GM20000 (cell line): ENCODE data around the gene PTPRB.

Experiments used
- DNase-seq: peaks from one replicate; pipeline ENCODE4 v3.0.0; 2012; ENCODE audit warnings: low spot score
- TF ChIP-seq, protein P1 (sequence below): IDR thresholded peaks from 2 replicates; pipeline ENCODE4 v1.5.1; 2012; ENCODE audit warnings: mild to moderate bottlenecking, control low read depth; ENCODE audit errors: extremely low read depth, missing control alignments

The PTPRB gene

DNA sequence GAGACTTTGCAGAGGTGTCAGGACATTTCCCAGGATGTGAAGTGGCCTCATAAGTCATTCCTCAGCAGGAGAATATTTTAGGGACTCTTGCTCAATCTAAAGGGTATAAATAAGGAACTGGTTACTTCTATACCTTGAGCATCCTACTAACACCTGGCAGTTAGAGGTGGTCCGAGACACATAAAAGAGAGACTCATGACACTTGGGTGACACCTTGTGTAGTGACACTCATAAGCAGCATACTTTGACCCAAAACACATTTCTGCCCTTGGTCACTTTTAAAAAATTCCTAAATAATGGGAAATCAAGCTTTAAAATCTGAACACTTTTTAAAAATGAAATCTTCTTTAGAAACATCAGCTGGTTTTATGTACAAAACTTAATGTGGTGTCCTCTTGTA lies 152.8 kb downstream of the PTPRB start:
- TF ChIP-seq, protein P1, sequence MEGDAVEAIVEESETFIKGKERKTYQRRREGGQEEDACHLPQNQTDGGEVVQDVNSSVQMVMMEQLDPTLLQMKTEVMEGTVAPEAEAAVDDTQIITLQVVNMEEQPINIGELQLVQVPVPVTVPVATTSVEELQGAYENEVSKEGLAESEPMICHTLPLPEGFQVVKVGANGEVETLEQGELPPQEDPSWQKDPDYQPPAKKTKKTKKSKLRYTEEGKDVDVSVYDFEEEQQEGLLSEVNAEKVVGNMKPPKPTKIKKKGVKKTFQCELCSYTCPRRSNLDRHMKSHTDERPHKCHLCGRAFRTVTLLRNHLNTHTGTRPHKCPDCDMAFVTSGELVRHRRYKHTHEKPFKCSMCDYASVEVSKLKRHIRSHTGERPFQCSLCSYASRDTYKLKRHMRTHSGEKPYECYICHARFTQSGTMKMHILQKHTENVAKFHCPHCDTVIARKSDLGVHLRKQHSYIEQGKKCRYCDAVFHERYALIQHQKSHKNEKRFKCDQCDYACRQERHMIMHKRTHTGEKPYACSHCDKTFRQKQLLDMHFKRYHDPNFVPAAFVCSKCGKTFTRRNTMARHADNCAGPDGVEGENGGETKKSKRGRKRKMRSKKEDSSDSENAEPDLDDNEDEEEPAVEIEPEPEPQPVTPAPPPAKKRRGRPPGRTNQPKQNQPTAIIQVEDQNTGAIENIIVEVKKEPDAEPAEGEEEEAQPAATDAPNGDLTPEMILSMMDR = no peak
- no peak for DNase-seq

DNA sequence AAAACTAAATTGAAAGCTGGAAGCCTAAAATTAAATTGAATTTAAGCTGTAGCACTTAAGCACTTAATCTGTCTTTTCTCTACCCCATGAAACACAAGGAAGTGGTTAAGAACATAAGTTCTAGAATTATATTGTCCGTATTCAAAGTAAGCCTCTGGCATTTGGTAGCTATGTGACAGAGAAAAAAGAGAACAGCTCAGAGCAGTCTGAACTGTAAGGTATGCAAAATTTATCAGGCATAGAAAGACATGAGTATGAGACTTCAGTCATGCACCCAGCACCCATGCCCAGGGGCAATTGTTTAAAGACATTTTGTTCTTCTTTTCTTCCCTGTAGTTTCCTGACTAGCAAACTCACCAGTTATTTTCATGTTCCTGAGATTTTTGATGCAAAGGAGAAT lies 154.5 kb downstream of the PTPRB start:
- DNase-seq = no peak
- TF ChIP-seq, protein P1 = no peak

DNA sequence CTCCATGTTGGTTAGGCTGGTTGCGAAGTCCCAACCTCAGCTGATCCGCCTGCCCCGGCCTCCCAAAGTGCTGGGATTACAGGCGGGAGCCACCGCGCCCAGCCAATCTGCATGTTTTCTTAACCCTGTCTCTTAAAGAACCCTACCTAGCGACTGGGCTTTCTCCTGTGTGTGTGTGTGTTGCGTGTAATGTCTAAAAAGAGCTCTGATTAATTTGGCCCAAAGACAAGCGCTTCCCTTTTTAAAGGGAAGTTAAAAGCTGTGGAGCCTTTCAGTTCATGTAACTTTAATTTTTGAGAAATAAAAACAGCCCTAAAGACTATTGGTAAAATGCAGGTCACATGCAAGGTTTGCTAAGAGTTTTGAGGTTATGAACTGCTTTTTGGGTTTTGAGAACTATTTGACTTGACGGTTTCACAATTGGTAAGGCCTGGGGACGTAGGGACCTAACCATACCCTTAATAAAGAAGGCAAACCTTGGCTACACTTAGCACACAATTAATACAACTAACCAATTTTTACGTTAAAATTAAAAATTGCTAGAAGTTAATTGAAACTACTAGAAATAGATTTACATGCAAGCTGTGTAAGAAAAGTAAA lies 167.9 kb downstream of the PTPRB start:
- no peak for DNase-seq
- TF ChIP-seq, protein P1 = no peak

DNA sequence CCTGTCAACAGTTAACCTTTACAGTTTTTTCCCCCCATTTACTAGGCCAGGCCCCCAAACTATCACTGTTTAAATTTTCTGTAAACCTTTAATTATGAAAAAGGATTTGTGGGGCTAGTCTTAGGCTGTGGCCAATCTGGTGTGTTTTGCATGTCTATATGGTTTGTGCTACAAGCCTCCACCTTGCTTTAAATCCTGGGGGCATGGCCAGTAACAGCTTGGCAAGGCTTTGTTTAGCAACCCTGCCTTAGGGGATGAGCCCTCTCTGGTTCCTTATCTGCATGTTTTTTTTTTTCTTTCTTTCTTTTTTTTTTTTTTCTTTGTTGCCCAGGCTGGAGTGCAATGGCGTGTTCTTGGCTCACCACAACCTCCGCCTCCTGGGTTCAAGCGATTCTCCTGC lies 168.5 kb downstream of the PTPRB start:
- DNase-seq = no peak
- TF ChIP-seq, protein P1 = no peak

DNA sequence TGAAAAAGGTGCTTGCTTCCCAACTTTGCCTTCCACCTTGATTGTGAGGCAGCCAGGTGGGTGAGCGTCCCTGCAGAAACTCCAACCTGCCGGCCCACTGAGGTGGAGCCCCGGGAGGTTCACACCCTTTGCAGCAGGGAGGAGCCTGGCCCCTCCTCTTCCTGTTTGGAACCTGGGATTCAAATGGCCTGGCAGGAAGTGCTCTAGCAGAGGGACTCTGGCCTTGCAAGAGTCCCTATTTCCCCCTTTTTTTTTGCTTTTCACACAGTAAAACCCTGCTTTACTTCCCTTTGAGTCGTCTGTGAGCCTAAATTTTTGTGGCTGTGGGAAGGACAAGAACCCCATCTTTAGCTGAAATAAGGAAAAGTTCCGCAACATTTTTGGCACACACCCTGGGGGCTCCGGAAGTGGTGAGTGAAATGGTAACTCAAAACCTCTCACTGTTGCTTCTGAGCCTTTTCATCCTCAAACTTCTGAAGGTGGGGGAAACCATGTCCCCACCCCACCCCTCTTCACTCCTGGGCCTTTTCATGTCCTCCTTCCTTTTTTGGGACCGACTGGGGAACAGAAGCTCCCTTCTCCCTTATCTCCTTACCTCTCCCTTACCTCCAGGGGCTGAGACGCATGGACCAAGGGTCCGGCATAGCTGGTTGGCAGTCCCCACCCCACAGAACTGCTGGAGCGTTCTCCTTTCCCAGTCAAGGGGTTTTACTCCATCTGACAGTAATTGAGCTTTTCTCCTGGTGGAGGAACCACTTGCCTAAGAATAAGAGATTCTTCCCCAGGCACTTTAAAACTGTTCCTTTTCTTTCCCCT lies 169.1 kb downstream of the PTPRB start:
- DNase-seq = no peak
- TF ChIP-seq, protein P1 = no peak

DNA sequence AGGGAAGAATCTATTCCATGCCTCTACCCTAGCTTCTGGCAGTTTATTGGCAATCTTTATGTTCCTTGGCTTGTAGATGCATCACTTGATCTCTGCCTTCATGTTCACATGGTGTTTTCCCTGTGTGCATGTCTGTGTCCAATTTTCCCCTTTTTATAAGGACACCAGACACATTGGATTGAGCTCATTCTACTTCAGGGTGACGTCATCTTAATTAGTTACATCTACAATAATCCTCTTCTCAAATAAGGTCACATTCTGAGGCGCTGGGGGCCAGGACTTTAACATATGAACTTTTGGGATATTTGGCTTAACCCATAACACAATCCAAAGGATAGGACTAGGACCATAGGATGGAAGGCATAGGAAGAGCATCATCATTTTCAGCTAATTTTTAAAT lies 169.8 kb downstream of the PTPRB start:
- DNase-seq = no peak
- TF ChIP-seq, protein P1 = no peak

DNA sequence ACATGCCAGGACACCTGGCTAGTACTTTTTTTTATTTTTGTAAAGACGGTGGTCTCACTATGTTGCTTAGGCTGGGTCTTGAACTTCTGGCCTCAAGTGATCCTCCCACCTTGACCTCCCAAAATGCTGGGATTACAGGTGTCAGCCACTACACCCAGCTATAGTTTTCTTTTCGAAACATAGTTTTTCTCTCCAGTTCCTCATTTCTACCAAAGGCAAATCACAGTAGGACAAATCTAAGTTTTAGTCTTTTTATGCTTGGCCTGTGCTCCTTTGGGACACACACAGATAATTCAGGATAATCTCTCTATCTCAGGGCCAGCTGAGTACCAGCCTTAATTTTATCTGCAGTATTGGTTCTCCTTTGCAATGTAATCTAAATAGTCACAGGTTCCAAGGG lies 170.5 kb downstream of the PTPRB start:
- DNase-seq = no peak
- TF ChIP-seq, protein P1 = no peak
